Esophagus squamous epithelium (tissue), 5 donors: ENCODE data around the gene SMC1A. TPM values are rescaled to one million over a fixed set of nuclear protein-coding genes. Genes with fewer than 3 reads are reported as not detected.
"Not testable (repeated sequence)": the region's sequence is repeated elsewhere in the genome, so short reads cannot be mapped to it uniquely, and the experiment has no call there.

Experiments
- DNase-seq: peaks from one replicate; lab custom pipeline; 2025; lab: John Stamatoyannopoulos, UW
- H3K27ac ChIP-seq, 4 donors: fragments of 200-600 bp; sonication (generic); one replicate each; pipeline ENCODE4 v1.5.1; 2016 to 2019; ENCODE audit warnings: mild to moderate bottlenecking in 1 of 4
- H3K27me3 ChIP-seq, 4 donors: fragments of 200-600 bp; sonication (generic); 1 replicate in 3 of 4; 2 replicates in 1 of 4; pipeline versions ENCODE4 v1.5.1 to v1.6.0; 2017 to 2021; ENCODE audit warnings: antibody characterized with exemption in 1 of 4
- H3K36me3 ChIP-seq, 3 donors: fragments of 200-600 bp; sonication (generic); one replicate each; pipeline ENCODE4 v1.5.1; 2016 to 2019
- H3K4me1 ChIP-seq, 3 donors: fragments of 200-600 bp; sonication (generic); one replicate each; pipeline ENCODE4 v1.5.1; 2017 to 2019
- H3K4me3 ChIP-seq, 4 donors: fragments of 200-600 bp; sonication (generic); 1 replicate in 3 of 4; 2 replicates in 1 of 4; pipeline ENCODE4 v1.5.1; 2016 to 2019; ENCODE audit warnings: mild to moderate bottlenecking in 2 of 4, moderate library complexity in 1 of 4
- H3K9me3 ChIP-seq, 3 donors: fragments of 200-600 bp; sonication (generic); one replicate each; pipeline ENCODE4 v1.5.1; 2016 to 2019
- POLR2A ChIP-seq, 4 donors: fragments of 450-650 bp; IDR thresholded peaks; one replicate each; pipeline ENCODE4 v1.6.1; 2017; ENCODE audit warnings: antibody characterized with exemption in 4 of 4, mild to moderate bottlenecking in 4 of 4, moderate library complexity in 3 of 4
- WGBS, 2 donors: methylation state at CpG; one replicate each; pipeline ENCODE4 v1.1.5; 2018; 5-methylcytosine and 5-hydroxymethylcytosine counted together
- intact Hi-C: fragments of 100-400 bp; cut with DNase I; formaldehyde crosslinking; loops from one replicate; pipeline ENCODE4 v1.15.0; 2022
- total RNA-seq, 4 donors: library from RNA; depleted of rRNA; stranded (reverse); fragments of >200 nt; gene quantifications; one replicate each; pipeline ENCODE4 v1.1.0, GENCODE V29; 2016
- TF ChIP-seq, protein P1 (sequence below), 6 experiments: fragments of 450-650 bp in 4 of 6; fragments of 200-600 bp in 2 of 6; sonication (generic) in 2 of 6; IDR thresholded peaks; one replicate each; pipeline ENCODE4 v1.5.1; 2016 to 2019; ENCODE audit warnings: antibody characterized with exemption in 6 of 6, mild to moderate bottlenecking in 4 of 6, moderate library complexity in 4 of 6
- donor health status: DM: yes; HTN: yes; CAD: no.

SMC1A gene
- total RNA-seq, 4 donors from 2014 or later: 24.4 to 35.4 (median 33.1) TPM

GRCh38 chrX:53430231-53430630 is 7.8 kb upstream of the SMC1A start:
- Histone ChIP-seq H3K27ac (no peak overlapping the region), H3K9me3 (no peaks in the 10 kb centered on the region), H3K4me3 (no peak overlapping the region), H3K4me1 (peaks cover 0 to 25% (median 8%) of the 10 kb centered on the region in 3 donors), H3K36me3 (peaks cover 0 to 40% (median 7%) of the 10 kb centered on the region in 3 donors), H3K27me3 (no peaks in the 10 kb centered on the region)
- WGBS, 2 donors: 80% methylated on average over 1 of the region's 9 CpGs; no CpG with 5 or more reads in 1 of the 2 donors
- TF ChIP-seq POLR2A (IDR thresholded peaks at IDR 0.05): no peak
- TF ChIP-seq, protein P1, sequence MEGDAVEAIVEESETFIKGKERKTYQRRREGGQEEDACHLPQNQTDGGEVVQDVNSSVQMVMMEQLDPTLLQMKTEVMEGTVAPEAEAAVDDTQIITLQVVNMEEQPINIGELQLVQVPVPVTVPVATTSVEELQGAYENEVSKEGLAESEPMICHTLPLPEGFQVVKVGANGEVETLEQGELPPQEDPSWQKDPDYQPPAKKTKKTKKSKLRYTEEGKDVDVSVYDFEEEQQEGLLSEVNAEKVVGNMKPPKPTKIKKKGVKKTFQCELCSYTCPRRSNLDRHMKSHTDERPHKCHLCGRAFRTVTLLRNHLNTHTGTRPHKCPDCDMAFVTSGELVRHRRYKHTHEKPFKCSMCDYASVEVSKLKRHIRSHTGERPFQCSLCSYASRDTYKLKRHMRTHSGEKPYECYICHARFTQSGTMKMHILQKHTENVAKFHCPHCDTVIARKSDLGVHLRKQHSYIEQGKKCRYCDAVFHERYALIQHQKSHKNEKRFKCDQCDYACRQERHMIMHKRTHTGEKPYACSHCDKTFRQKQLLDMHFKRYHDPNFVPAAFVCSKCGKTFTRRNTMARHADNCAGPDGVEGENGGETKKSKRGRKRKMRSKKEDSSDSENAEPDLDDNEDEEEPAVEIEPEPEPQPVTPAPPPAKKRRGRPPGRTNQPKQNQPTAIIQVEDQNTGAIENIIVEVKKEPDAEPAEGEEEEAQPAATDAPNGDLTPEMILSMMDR (IDR thresholded peaks at IDR 0.05): no peak
- intact Hi-C loops: no loop called here
- no peak for DNase-seq

DNA sequence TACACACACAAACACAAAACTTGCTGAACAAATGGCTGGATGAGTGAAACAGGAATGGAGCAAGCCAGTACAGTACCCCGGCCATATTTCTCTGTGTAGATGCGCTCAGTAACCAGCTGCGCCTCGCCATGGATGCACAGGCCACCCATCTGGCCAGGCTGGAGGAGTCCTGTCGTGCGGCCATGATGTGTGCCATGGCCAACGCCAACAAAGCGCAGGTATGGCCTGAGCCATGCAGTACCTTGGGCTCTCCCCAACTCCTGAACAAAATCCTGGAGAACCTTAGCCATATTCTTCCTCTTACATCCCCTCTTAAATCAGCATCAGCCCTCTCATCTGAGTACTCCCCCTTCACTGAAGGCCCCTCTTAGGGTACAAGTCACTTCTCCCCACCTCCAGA is 7.3 kb upstream of the SMC1A start:
- intact Hi-C loops: no loop called here
- TF ChIP-seq, protein P1 (IDR thresholded peaks at IDR 0.05): no peak
- no peak for TF ChIP-seq POLR2A (IDR thresholded peaks at IDR 0.05)
- Histone ChIP-seq H3K4me1 (peaks cover 0 to 21% (median 8%) of the 10 kb centered on the region in 3 donors), H3K4me3 (no peak overlapping the region), H3K9me3 (no peaks in the 10 kb centered on the region), H3K27ac (no peak overlapping the region), H3K36me3 (peaks cover 0 to 40% (median 7%) of the 10 kb centered on the region in 3 donors), H3K27me3 (no peaks in the 10 kb centered on the region)
- WGBS, 2 donors: 90% methylated on average over 4 to 7 of the region's 8 CpGs
- no peak for DNase-seq

- DNase-seq: no peak
- intact Hi-C loops: no loop called here
- peak within 1 kb of the TSS; percentile 56 to 92 (median 74) for H3K4me3 ChIP-seq
- peak within 1 kb of the TSS; percentile 86 to 97 (median 95) for H3K27ac ChIP-seq
- no peaks in the 10 kb centered on the region for H3K36me3 ChIP-seq
- no peak for TF ChIP-seq POLR2A (IDR thresholded peaks at IDR 0.05)
- TF ChIP-seq, protein P1 (IDR thresholded peaks at IDR 0.05): no peak
- peaks cover 11 to 28% (median 15%) of the 10 kb centered on the region in 3 donors for H3K4me1 ChIP-seq
- H3K9me3 ChIP-seq: no peaks in the 10 kb centered on the region
- no peaks in the 10 kb centered on the region for H3K27me3 ChIP-seq
- 4 to 5% methylated on average over 4 to 14 of the region's 17 CpGs for WGBS, 2 donors
Measured at GRCh38 chrX:53422861-53423306, 430 bp upstream of the SMC1A start, which contains the start of gene RIBC1. TSS of gene RIBC1 (plus strand) at chrX:53422873. CDS start at chrX:53426277, 3,404 bp downstream.

DNA sequence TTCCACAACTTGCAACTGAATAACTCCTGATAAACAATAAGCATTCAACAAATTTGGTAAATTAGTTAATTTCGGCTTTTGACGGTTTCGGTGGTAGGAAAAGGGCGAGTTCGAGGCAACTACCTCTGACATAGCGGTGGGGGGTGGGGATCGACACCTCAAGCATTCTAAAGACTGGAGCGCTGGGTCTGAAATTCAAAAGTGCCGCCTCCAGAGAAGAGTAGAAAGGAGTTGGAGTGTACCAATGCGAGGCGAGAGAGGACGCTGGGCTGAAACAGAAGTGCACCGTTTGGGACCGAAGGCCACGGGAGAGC is 725 bp downstream of the SMC1A start:
- Histone ChIP-seq H3K27ac (peak overlapping the region; percentile 86 to 97 (median 95)), H3K9me3 (no peaks in the 10 kb centered on the region), H3K27me3 (no peaks in the 10 kb centered on the region), H3K4me3 (peak overlapping the region; percentile 56 to 92 (median 74)), H3K36me3 (no peaks in the 10 kb centered on the region), H3K4me1 (peaks cover 11 to 28% (median 15%) of the 10 kb centered on the region in 3 donors)
- no peak for TF ChIP-seq POLR2A (IDR thresholded peaks at IDR 0.05)
- TF ChIP-seq, protein P1 (IDR thresholded peaks at IDR 0.05): no peak
- DNase-seq: no peak
- WGBS, 2 donors: 0 to 1% methylated on average over 8 to 14 of the region's 15 CpGs
- intact Hi-C loops: no loop called here

DNA sequence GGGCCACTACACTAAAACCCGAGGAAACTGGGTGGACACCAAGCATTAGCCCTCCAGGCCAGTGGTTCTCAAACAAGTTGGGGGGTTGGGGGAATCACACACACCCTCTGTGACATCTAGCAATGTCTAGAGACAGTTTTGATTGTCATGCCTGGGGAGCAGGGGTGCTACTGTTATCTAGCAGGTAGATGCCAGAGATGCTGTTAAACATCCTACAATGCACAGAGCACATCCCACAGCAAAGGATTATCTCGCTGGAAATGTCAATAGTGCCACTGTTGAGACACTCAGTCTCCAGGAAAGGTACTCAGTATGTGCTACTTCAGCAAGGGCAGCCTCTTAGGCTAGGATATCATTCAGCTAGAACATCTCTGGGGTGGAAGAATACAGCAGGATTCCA is 1.3 kb downstream of the SMC1A start:
- H3K36me3 ChIP-seq: no peaks in the 10 kb centered on the region
- H3K4me1 ChIP-seq: peaks cover 11 to 28% (median 15%) of the 10 kb centered on the region in 3 donors
- DNase-seq: no peak
- H3K27ac ChIP-seq: no peak overlapping the region
- no peaks in the 10 kb centered on the region for H3K9me3 ChIP-seq
- intact Hi-C loops: no loop called here
- no peaks in the 10 kb centered on the region for H3K27me3 ChIP-seq
- 31 to 33% methylated on average over 1 to 2 of the region's 2 CpGs for WGBS, 2 donors
- TF ChIP-seq, protein P1 (IDR thresholded peaks at IDR 0.05): no peak
- TF ChIP-seq POLR2A (IDR thresholded peaks at IDR 0.05): no peak
- H3K4me3 ChIP-seq: peak overlapping the region in 3 of 4 donors; percentile 67 to 92 (median 80)

GRCh38 chrX:53420351-53420750 is 2.1 kb downstream of the SMC1A start:
- H3K4me3 ChIP-seq, H3K9me3 ChIP-seq: not testable (repeated sequence)
- WGBS, 2 donors: 96 to 100% methylated on average over 1 to 3 of the region's 3 CpGs

More at GRCh38 chrX:53420351-53420750, 2.1 kb downstream of the SMC1A start:
- H3K27me3 ChIP-seq, DNase-seq, intact Hi-C loops, H3K36me3 ChIP-seq, H3K27ac ChIP-seq: not testable (repeated sequence)
- H3K4me1 ChIP-seq: peaks cover 11 to 28% (median 15%) of the 10 kb centered on the region in 3 donors
